GM12872 (cell line): Measurements from ENCODE around the gene WSB1.

Experiments used
- TF ChIP-seq, protein P1 (sequence below): IDR thresholded peaks from 3 replicates; pipeline ENCODE4 v1.5.1; 2011; ENCODE audit warnings: low read depth, mild to moderate bottlenecking, low read length, moderate library complexity; ENCODE audit not compliant: insufficient read depth

The WSB1 gene

DNA sequence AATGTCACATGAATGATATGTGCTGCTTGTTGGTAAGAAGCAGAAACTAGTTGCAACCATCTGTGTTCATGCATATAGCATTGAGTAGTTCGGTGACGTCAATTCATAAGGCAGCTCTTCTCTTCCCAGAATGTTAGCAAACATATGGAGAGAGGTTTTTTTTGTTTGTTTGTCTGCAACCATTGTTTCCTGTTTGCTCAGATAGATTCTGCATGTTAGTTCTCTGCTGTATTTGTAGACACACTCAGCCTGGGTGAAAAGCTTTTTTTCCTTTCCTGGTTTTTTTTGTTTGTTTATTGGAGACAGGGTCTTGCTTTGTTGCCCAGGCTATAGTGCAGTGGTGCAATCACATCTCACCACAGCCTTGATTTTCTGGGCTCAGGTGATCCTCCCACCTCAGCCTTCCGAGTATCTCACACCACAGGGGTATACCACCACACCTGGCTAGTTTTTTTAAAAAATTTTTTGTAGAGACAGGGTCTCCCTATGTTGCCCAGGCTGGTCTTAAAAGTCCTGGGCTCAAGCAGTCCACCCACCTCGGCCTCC lies 16.7 kb downstream of the WSB1 start:
- TF ChIP-seq, protein P1, sequence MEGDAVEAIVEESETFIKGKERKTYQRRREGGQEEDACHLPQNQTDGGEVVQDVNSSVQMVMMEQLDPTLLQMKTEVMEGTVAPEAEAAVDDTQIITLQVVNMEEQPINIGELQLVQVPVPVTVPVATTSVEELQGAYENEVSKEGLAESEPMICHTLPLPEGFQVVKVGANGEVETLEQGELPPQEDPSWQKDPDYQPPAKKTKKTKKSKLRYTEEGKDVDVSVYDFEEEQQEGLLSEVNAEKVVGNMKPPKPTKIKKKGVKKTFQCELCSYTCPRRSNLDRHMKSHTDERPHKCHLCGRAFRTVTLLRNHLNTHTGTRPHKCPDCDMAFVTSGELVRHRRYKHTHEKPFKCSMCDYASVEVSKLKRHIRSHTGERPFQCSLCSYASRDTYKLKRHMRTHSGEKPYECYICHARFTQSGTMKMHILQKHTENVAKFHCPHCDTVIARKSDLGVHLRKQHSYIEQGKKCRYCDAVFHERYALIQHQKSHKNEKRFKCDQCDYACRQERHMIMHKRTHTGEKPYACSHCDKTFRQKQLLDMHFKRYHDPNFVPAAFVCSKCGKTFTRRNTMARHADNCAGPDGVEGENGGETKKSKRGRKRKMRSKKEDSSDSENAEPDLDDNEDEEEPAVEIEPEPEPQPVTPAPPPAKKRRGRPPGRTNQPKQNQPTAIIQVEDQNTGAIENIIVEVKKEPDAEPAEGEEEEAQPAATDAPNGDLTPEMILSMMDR: no peak

DNA sequence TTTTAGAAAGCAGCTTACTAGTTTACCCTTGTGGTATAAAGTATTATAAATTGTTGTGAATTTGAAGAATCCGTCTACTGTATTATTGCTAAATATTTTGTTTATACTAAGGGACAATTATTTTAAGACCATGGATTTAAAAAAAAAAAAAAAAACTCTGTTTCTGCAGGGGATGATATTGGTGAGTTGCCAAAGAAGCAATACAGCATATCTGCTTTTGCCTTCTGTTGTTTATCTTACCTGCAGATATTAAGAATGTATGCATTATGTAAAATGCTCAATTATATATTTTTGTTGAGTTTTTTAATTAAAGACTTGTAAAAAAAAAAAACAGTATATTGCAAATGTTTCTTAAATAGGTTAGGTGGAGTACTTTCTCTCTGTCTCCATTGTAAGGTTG lies 19.4 kb downstream of the WSB1 start:
- TF ChIP-seq, protein P1: no peak

DNA sequence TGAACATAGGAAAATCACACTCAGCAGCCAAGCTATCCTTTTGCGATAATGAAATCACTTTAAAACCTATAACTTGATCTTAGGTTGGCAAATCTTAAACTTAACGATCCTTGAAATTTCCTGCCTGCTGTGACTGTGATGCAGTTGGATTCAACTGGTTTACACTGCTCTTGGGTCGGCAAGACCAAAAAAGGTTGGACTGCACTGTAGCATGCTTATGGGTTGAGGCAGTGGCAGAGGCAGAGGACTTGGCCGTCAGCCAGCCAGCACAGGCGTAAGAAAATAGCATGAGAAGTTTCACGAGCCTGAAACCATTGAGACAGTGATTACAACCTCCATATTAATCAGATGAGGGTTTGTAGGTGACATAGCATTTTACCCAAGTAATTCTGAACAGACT lies 21.4 kb downstream of the WSB1 start:
- TF ChIP-seq, protein P1: no peak

DNA sequence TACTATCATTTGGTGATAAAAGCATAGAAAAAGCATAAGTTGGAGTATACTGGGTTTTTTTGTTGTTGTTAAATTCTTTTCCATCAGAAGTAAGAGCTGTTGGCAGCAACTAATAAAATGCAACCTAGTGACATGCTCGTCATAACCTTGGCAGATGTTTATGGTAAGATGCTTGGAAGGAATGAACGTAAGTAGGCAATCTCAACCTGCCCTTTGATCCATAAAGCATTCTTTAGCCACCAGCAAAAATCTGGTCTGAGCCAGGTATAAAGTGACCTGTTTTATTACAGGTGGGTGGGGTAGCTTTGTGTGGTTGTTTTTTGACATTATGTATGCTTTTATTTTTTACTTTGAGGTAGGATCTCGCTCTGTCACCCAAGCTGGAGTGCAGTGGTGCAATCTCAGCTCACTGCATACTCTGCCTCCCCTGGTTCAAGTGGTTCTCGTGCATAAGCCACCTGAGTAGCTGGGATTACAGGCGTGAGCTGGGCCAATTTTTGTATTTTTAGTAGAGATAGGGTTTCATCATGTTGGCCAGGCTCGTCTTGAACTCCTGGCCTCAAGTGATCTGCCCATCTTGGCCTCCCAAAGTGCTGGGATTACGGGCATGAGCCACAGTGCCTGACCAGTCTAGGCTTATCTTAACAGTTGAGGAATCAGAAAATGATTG lies 22.0 kb downstream of the WSB1 start:
- TF ChIP-seq, protein P1: no peak

DNA sequence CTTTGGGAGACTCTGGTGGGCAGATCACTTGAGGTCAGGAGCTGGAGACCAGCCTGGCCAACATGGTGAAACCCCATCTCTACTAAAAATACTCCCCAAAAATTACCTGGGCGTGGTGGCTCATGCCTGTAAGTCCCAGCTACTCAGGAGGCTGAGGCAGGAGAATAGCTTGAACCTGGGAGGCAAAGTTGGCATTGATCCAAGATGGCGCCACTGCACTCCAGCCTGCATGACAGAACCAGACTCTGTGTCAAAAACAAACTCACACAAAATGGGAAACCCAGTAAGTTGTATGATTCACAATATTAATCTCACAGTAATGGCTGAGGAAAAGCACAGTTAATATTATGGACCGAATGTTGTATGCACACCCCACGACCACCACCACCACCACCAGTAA lies 24.3 kb downstream of the WSB1 start:
- TF ChIP-seq, protein P1: no peak

DNA sequence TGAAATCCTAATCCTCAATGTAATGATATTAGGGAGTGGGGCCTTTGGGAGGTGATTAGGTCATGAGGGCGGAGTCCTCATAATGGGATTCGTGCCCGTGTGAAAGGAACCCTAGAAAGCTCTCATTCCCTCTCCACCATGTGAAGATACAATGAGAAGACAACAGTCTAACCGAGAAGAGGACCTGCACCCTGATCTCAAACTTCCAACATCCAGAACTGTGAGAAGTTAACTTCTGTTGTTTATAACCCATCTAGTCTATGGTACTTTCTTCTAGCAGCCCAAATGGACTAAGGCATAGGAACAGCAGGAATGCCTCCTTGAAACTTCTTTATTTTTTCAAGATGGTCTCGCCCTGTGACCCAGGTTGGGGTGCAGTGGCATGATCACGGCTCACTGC lies 24.7 kb downstream of the WSB1 start:
- TF ChIP-seq, protein P1: no peak

DNA sequence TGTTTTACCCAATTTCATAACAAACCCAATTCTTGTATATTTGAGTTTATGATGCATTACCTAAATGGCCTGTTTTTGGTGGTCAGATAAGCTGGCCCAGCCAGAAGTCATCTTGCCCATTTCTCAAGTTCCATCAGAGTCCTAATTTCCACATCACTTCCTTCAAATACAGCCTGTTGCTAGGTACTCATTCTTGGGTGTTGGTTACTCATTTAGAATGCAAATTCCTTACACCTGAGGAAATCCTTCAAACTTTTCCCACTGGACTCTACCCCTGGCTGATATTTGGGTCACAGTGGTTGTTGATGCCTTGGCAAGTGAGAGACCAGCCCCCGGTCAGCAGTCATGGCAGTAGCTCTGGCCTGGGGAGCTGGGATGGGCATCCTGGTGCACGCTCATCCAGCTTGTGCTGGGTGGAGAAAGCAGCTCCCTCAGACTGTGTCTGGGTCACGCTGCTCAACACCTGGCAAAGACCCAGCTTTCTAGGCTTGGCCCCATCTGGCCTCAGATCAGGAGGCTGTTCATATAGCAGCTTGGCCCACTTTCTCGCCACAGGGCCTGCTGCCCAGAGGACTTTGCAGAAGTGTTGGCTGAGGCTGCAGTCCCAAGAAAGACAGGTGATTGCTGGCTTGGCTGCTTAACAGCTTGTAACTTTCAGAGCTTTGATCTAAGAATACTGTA lies 25.8 kb downstream of the WSB1 start:
- TF ChIP-seq, protein P1: no peak
